IPS DF 4.7 (cell line): ENCODE measurements around the gene GDPD2.
"Not testable (repeated sequence)": the region's sequence is repeated elsewhere in the genome, so short reads cannot be mapped to it uniquely, and the experiment has no call there.

Experiments used
- DNase-seq: peaks from one replicate; pipeline ENCODE4 v3.0.0-alpha.2; 2013; ENCODE audit warnings: low spot score; ENCODE audit errors: extremely low read depth

GDPD2 gene

GRCh38 chrX:70422851-70423341 lies at the start of gene GDPD2:
Gene GDPD2 (plus strand): TSS chrX:70423314. CDS start chrX:70424985, 1,671 bp downstream.
- DNase-seq = no peak

- no peak for DNase-seq
Measured at GRCh38 chrX:70386235-70386634, 36.9 kb upstream of the GDPD2 start.

GRCh38 chrX:70398899-70399298 lies 24.2 kb upstream of the GDPD2 start:
- no peak for DNase-seq

GRCh38 chrX:70400181-70400580 lies 22.9 kb upstream of the GDPD2 start:
- DNase-seq = not testable (repeated sequence)

- DNase-seq = no peak
Measured at GRCh38 chrX:70402721-70403120, 20.4 kb upstream of the GDPD2 start.

GRCh38 chrX:70405003-70405402 lies 18.1 kb upstream of the GDPD2 start:
- no peak for DNase-seq

- no peak for DNase-seq
Measured at GRCh38 chrX:70410921-70411320, 12.2 kb upstream of the GDPD2 start.

- DNase-seq = no peak
Measured at GRCh38 chrX:70411475-70411874, 11.6 kb upstream of the GDPD2 start.

- DNase-seq = no peak
Measured at GRCh38 chrX:70421618-70422017, 1.5 kb upstream of the GDPD2 start.

GRCh38 chrX:70423936-70424675 lies 992 bp downstream of the GDPD2 start:
- no peak for DNase-seq

GRCh38 chrX:70424801-70425200 lies 1.7 kb downstream of the GDPD2 start:
- DNase-seq = no peak

GRCh38 chrX:70426286-70427278 lies 3.5 kb downstream of the GDPD2 start:
- DNase-seq = no peak

- no peak for DNase-seq
Measured at GRCh38 chrX:70427365-70427764, 4.3 kb downstream of the GDPD2 start.

GRCh38 chrX:70429759-70430158 lies 6.6 kb downstream of the GDPD2 start:
- no peak for DNase-seq

GRCh38 chrX:70432936-70433847 lies 10.1 kb downstream of the GDPD2 start:
- DNase-seq = no peak

- DNase-seq = no peak
Measured at GRCh38 chrX:70433848-70434351, 10.8 kb downstream of the GDPD2 start.

- no peak for DNase-seq
Measured at GRCh38 chrX:70434352-70434866, 11.3 kb downstream of the GDPD2 start.

GRCh38 chrX:70434914-70435586 lies 11.9 kb downstream of the GDPD2 start:
- no peak for DNase-seq

- no peak for DNase-seq
Measured at GRCh38 chrX:70436343-70436742, 13.2 kb downstream of the GDPD2 start.

GRCh38 chrX:70437011-70437410 lies 13.9 kb downstream of the GDPD2 start:
- DNase-seq = no peak
